Uterus (tissue), 4 donors: Measurements from ENCODE around the gene BICD1. TPM values are rescaled to one million over a fixed set of nuclear protein-coding genes. Genes with fewer than 3 reads are reported as not detected.

ENCODE experiments used
- DNase-seq, 2 donors: peaks; one replicate each; pipeline ENCODE4 v3.0.0-alpha.2; 2019 to 2020
- H3K27ac ChIP-seq, 2 donors: fragments of 200-600 bp; sonication (generic); 1 replicate in 1 of 2; 2 replicates in 1 of 2; pipeline ENCODE4 v1.5.1; 2016 to 2018
- H3K27me3 ChIP-seq, 2 donors: fragments of 200-600 bp; sonication (generic); one replicate each; pipeline ENCODE4 v1.5.1; 2018 to 2019; ENCODE audit warnings: control low read depth in 1 of 2
- H3K36me3 ChIP-seq, 2 donors: fragments of 200-600 bp; sonication (generic); one replicate each; pipeline ENCODE4 v1.5.1; 2019; ENCODE audit warnings: control low read depth in 1 of 2
- H3K4me1 ChIP-seq, 2 donors: fragments of 200-600 bp; sonication (generic); one replicate each; pipeline ENCODE4 v1.5.1; 2018 to 2019; ENCODE audit warnings: control low read depth in 1 of 2
- H3K4me3 ChIP-seq, 2 donors: fragments of 200-600 bp; sonication (generic); 1 replicate in 1 of 2; 2 replicates in 1 of 2; pipeline ENCODE4 v1.5.1; 2018 to 2019; ENCODE audit warnings: mild to moderate bottlenecking in 1 of 2
- H3K9me3 ChIP-seq, 2 donors: fragments of 200-600 bp; sonication (generic); one replicate each; pipeline ENCODE4 v1.5.1; 2019; ENCODE audit warnings: control low read depth in 1 of 2
- CTCF ChIP-seq, 4 experiments: fragments of 200-600 bp in 2 of 4; fragments of 450-650 bp in 2 of 4; sonication (generic) in 2 of 4; IDR thresholded peaks; one replicate each; pipeline ENCODE4 v1.5.1; 2016 to 2019; ENCODE audit warnings: antibody characterized with exemption in 4 of 4, mild to moderate bottlenecking in 2 of 4, moderate library complexity in 1 of 4
- POLR2A ChIP-seq, 2 donors: fragments of 450-650 bp; IDR thresholded peaks; one replicate each; pipeline ENCODE4 v1.6.1; 2016; ENCODE audit warnings: antibody characterized with exemption in 2 of 2, mild to moderate bottlenecking in 1 of 2, moderate library complexity in 1 of 2
- intact Hi-C: fragments of 100-400 bp; cut with DNase I; formaldehyde crosslinking; loops from one replicate; pipeline ENCODE4 v1.15.1; 2023; ENCODE audit warnings: low total_unique reads
- total RNA-seq, 4 donors: library from RNA; depleted of rRNA in 3 of 4; stranded (reverse); fragments of >200 nt in 3 of 4; gene quantifications; one replicate each; pipeline versions ENCODE4 v1.1.0 to v1.2.4, GENCODE V29; 2014 to 2023
- donor health status: DM: yes; HTN: yes; CAD: no.

BICD1 gene
- total RNA-seq, 4 donors from 2014 or later, result 19.4 to 219 (median 40.9) TPM

GRCh38 chr12:32334371-32334777 lies 227.7 kb downstream of the BICD1 start:
- H3K36me3 ChIP-seq, result no peaks in the 10 kb centered on the region
- intact Hi-C loops, result no loop called here
- H3K27ac ChIP-seq, result no peak overlapping the region
- H3K4me1 ChIP-seq, result no peaks in the 10 kb centered on the region
- TF ChIP-seq CTCF (IDR thresholded peaks at IDR 0.05) (no peak), POLR2A (IDR thresholded peaks at IDR 0.05) (no peak)
- H3K4me3 ChIP-seq, result no peak overlapping the region
- H3K9me3 ChIP-seq, result no peaks in the 10 kb centered on the region
- no peaks in the 10 kb centered on the region for H3K27me3 ChIP-seq
- no peak for DNase-seq

- H3K4me3 ChIP-seq, result no peak overlapping the region
- DNase-seq, result no peak
- intact Hi-C loops, result no loop called here
- H3K27me3 ChIP-seq, result no peaks in the 10 kb centered on the region
- H3K27ac ChIP-seq, result no peak overlapping the region
- no peaks in the 10 kb centered on the region for H3K9me3 ChIP-seq
- no peaks in the 10 kb centered on the region for H3K4me1 ChIP-seq
- H3K36me3 ChIP-seq, result no peaks in the 10 kb centered on the region
- TF ChIP-seq CTCF (IDR thresholded peaks at IDR 0.05) (no peak), POLR2A (IDR thresholded peaks at IDR 0.05) (no peak)
Measured at GRCh38 chr12:32336261-32336660, 229.6 kb downstream of the BICD1 start.

GRCh38 chr12:32343496-32343895 lies 236.8 kb downstream of the BICD1 start:
- Histone ChIP-seq H3K4me3 (no peak overlapping the region), H3K36me3 (no peaks in the 10 kb centered on the region), H3K4me1 (no peaks in the 10 kb centered on the region), H3K27me3 (no peaks in the 10 kb centered on the region), H3K9me3 (no peaks in the 10 kb centered on the region), H3K27ac (no peak overlapping the region)
- no peak for TF ChIP-seq POLR2A (IDR thresholded peaks at IDR 0.05)
- TF ChIP-seq CTCF (IDR thresholded peaks at IDR 0.05), result no peak
- DNase-seq, result no peak
- intact Hi-C loops, result no loop called here

- Histone ChIP-seq H3K36me3 (no peaks in the 10 kb centered on the region), H3K27ac (no peak overlapping the region), H3K9me3 (no peaks in the 10 kb centered on the region), H3K27me3 (no peaks in the 10 kb centered on the region), H3K4me3 (no peak overlapping the region), H3K4me1 (no peaks in the 10 kb centered on the region)
- no peak for TF ChIP-seq CTCF (IDR thresholded peaks at IDR 0.05)
- TF ChIP-seq POLR2A (IDR thresholded peaks at IDR 0.05), result no peak
- intact Hi-C loops, result no loop called here
- no peak for DNase-seq
Measured at GRCh38 chr12:32344047-32344446, 237.4 kb downstream of the BICD1 start.

DNA sequence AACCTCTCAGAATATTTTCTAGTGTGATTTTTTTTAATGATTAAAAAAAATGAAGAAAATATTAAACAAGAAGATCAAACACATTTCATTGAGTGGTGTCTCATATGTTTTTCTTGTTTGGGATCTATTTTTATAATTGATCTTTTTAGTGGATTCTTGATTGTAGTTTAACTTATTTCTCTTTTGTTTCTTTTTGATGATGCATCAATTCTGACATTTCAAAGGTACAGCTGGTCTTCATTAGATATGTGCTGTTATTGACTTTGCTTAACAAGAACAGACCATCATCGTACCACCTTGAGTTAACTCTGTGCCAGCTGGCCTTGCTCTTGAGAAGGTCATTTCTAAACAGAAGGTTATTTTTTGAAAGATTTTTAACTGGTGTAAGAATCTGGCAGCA lies 246.9 kb downstream of the BICD1 start:
- no peaks in the 10 kb centered on the region for H3K9me3 ChIP-seq
- H3K4me1 ChIP-seq, result no peaks in the 10 kb centered on the region
- no peak for DNase-seq
- no peaks in the 10 kb centered on the region for H3K36me3 ChIP-seq
- intact Hi-C loops, result no loop called here
- no peak for TF ChIP-seq POLR2A (IDR thresholded peaks at IDR 0.05)
- TF ChIP-seq CTCF (IDR thresholded peaks at IDR 0.05), result no peak
- no peaks in the 10 kb centered on the region for H3K27me3 ChIP-seq
- no peak overlapping the region for H3K4me3 ChIP-seq
- H3K27ac ChIP-seq, result no peak overlapping the region
